Endometrial microvascular endothelial cells (primary cell): ENCODE data around the gene RIPK3. TPM values are rescaled to one million over a fixed set of nuclear protein-coding genes. Genes with fewer than 3 reads are reported as not detected.
"Not testable (repeated sequence)": the region's sequence is repeated elsewhere in the genome, so short reads cannot be mapped to it uniquely, and the experiment has no call there.

Experiments
- in situ Hi-C: cut with HindIII; loops from 2 replicates; pipeline ENCODE4 v1.10.0; 2017; ENCODE audit warnings: low sequenced_read_pairs, low pct_unique_long_range_greater_than_20kb; ENCODE audit errors: inconsistent ontology term
- total RNA-seq: library from RNA; depleted of rRNA; stranded (reverse); fragments of >200 nt; gene quantifications from one replicate; pipeline ENCODE4 v1.2.3, GENCODE V29; 2015; ENCODE audit errors: inconsistent ontology term

The RIPK3 gene
- 7.2 TPM for total RNA-seq

GRCh38 chr14:24339284-24340151 lies at the start of gene RIPK3:
Gene RIPK3, minus strand, starts transcription at chr14:24339991. Its CDS starts 165 bp downstream, at chr14:24339826.
- in situ Hi-C loops, result no loop called here

DNA sequence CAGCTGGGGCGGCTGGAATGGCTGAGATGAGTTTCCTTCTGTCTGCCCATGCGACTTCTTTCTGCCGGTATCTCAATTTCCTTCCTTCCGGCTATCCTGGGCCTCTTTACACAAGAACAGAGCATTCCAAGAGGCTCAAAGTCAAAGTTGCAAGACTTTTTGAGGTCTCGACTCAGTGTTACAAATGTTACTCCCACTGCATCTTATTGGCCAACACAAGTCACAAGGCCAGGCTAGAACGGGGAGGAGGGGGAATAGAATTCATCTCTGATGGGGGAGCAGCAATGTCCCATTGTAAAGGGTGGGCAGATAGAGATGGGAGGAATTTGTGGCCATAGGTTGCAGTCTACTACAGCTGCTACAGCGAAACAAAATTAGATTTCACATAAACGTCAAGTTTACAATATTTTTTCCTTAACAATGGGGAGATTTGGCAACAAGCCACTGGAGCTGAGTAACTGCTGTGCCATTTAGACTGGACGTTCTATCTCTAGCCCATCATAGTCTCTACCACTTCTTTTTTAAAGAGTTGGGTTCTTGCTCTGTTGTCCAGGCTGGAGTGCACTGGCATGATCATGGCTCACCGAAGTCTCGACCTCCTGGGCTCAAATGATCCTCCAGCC lies 49.5 kb upstream of the RIPK3 start:
- in situ Hi-C loops, result no loop called here

GRCh38 chr14:24388474-24389179 lies 48.8 kb upstream of the RIPK3 start:
- in situ Hi-C loops, result no loop called here

DNA sequence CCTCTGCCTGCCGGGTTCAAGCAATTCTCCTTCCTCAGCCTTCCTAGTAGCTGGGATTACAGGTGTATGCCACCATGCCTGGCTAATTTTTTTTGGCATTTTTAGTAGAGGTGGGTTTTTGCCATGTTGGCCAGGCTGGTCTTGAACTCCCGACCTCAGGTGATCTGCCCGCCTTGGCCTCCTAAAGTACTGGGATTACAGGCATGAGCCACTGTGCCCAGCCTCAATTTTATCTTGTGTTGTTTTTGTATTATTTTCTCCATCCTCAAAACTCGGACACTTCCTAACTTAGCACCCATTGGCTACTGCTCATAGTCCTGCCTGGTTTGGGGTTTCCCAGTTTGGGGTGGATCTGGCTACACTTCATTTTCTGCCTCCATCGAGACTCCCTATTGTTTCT lies 47.8 kb upstream of the RIPK3 start:
- in situ Hi-C loops, result not testable (repeated sequence)

- in situ Hi-C loops, result no loop called here
Observed at GRCh38 chr14:24387009-24387345, 47.2 kb upstream of the RIPK3 start.

- in situ Hi-C loops, result no loop called here
Observed at GRCh38 chr14:24385524-24385923, 45.7 kb upstream of the RIPK3 start.

- in situ Hi-C loops, result no loop called here
Observed at GRCh38 chr14:24384169-24384568, 44.4 kb upstream of the RIPK3 start.

GRCh38 chr14:24382064-24382371 lies 42.2 kb upstream of the RIPK3 start:
- in situ Hi-C loops, result no loop called here

- in situ Hi-C loops, result no loop called here
Observed at GRCh38 chr14:24381363-24382063, 41.7 kb upstream of the RIPK3 start.

GRCh38 chr14:24379907-24380730 lies 40.3 kb upstream of the RIPK3 start:
- in situ Hi-C loops, result no loop called here

DNA sequence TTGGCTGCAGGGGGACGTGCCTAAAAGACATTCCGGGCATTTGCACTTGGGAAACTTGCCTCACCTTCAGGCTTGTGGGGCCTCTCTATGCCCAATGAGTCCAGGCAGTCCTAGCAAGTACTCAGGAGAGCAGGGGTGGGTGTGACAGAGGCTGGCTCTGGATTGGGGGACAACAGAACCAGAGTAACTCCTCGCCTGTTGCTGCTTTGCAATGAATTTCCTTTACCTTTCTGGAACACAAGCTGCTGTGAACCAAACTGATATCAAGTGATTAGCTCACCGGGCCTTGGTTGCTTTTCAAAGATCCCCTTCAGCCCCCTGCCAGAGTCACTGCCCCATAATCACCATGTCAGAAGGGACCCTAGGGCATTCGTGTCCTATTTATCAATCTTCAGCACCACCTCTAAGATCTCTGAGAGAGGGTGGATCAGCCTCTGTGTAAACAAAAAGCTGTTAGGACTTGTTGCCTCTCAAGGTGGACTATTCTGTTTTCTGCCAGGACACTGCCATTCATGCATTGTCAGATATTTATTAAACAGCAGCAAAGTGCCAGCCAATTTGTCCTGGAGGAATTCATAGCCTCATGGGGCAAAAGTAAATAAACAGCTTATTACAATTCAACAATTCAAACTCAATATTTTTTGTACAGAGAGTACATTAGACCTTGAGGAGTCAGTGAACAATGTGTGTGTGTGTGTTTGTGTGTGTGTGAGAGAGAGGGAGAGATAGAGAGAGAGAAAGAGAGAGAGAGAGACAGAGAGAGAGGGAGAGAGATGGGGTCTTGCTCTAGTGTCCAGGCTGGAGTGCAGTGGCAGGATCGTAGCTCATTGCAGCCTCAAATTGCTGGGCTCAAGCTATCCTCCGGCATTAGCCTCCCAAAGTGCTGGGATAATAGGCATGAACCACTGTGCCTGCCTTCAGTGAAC lies 39.5 kb upstream of the RIPK3 start:
- in situ Hi-C loops, result no loop called here

DNA sequence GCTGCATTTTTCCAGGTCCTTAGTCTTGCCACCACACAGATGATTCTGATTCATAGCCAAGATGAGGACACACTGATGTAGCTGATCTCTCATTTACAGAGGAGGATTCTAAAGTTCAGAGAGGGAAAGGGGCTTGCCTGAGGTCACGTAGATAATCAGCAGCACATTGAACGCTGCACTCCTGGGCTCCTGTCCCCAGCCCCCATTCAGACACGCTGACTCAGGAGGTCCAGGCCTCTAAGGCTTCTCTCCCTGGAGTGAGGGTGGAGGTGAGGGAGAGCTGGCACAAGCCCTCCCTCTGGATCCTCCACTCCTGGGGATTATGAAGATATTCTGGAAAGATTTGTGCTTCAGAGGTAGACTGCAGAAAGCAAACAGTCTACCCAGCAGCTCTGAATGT lies 38.5 kb upstream of the RIPK3 start:
- in situ Hi-C loops, result no loop called here

DNA sequence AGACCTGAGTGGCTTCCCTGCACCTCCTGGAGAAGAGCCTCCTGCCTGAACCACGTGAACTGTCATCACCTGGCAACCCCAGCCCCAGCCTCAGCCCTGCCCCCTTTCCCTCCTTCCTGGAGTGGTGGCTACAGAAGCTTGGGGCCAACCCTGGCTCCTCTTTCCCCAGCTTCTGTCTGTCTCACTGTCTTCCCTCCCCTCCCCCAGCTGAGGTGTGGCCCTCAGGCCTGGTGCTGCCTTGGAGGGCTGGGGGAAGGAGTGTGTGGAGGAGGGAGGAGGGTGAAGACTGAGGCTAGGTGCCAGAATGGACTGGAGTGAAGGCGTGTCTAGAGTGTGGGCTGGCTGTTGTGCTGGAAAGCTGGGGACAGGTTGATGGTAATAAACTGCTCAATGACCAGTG lies 37.9 kb upstream of the RIPK3 start:
- in situ Hi-C loops, result no loop called here

- in situ Hi-C loops, result no loop called here
Observed at GRCh38 chr14:24377126-24377525, 37.3 kb upstream of the RIPK3 start.

GRCh38 chr14:24376448-24377070 lies 36.8 kb upstream of the RIPK3 start:
- in situ Hi-C loops, result no loop called here

GRCh38 chr14:24372701-24373416 lies 33.1 kb upstream of the RIPK3 start:
- in situ Hi-C loops, result no loop called here

DNA sequence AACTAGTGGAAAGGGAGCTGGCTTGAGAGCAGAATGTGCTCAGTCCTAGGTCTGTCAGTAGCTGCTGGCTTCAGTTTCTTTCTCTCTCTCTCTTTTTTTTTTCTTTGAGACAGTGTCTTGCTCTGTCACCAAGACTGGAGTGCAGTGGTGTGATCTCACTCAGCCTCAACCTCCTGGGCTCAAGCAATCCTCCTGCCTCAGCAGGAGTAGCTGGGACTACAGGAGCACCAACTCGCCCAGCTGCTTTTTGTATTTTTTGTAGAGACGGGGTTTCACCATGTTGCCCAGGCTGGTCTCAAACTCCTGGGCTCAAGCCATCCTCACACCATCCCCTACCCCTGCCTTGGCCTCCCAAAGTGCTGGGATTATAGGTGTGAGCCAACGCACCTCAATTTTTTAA lies 31.8 kb upstream of the RIPK3 start:
- in situ Hi-C loops, result not testable (repeated sequence)
